ENCODE measurements around the gene TAS2R13.

GRCh38 chr12:10952645-10953044 is 43.3 kb upstream of the TAS2R13 start:
- no peak for TF ChIP-seq CTCF (IDR thresholded peaks at IDR 0.05)
- TF ChIP-seq ZFX (IDR thresholded peaks at IDR 0.05; ENCODE audit: borderline replicate concordance): no peak

Data from 22Rv1 (cell line).